Esophagus squamous epithelium (tissue), 4 donors: ENCODE data around the gene KLHDC9.

Experiments
- POLR2A ChIP-seq, 4 donors: fragments of 450-650 bp; IDR thresholded peaks; one replicate each; pipeline ENCODE4 v1.6.1; 2017; ENCODE audit warnings: antibody characterized with exemption in 4 of 4, mild to moderate bottlenecking in 4 of 4, moderate library complexity in 3 of 4
- TF ChIP-seq, protein P1 (sequence below), 6 experiments: fragments of 450-650 bp in 4 of 6; fragments of 200-600 bp in 2 of 6; sonication (generic) in 2 of 6; IDR thresholded peaks; one replicate each; pipeline ENCODE4 v1.5.1; 2016 to 2019; ENCODE audit warnings: antibody characterized with exemption in 6 of 6, mild to moderate bottlenecking in 4 of 6, moderate library complexity in 4 of 6

DNA sequence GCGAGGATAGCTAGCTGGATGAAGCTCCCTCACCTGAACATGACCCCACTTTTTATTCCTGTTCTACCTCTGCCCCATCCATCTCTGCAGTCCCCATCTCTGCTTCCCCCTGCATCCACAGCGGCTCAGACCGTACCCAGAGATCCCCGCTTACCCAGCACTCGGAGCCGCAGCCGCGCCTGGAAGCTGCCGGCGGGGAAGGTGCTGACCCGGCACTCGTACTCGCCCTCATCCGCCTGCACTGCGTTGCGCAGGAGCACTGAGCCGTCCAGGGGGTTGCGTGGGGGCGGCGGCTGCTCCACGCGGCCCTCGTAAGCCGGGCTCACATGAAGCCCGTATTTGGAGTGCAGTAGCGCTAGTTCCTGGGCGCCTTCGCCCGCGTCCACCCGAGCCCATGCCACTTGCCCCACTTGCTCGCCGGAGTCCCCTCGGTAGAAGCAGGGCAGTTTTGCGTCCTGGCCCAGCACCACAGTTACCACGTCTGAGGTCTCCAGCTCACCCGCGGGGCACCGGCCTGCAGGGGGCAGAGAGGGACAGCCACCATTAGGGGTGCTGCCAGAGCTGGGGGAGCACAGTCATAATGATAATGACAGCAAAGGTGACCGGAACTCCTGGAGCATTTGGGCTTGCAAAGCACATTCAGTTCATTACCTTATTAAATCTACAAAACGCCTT, 18.6 kb upstream of the KLHDC9 start:
- TF ChIP-seq, protein P1, sequence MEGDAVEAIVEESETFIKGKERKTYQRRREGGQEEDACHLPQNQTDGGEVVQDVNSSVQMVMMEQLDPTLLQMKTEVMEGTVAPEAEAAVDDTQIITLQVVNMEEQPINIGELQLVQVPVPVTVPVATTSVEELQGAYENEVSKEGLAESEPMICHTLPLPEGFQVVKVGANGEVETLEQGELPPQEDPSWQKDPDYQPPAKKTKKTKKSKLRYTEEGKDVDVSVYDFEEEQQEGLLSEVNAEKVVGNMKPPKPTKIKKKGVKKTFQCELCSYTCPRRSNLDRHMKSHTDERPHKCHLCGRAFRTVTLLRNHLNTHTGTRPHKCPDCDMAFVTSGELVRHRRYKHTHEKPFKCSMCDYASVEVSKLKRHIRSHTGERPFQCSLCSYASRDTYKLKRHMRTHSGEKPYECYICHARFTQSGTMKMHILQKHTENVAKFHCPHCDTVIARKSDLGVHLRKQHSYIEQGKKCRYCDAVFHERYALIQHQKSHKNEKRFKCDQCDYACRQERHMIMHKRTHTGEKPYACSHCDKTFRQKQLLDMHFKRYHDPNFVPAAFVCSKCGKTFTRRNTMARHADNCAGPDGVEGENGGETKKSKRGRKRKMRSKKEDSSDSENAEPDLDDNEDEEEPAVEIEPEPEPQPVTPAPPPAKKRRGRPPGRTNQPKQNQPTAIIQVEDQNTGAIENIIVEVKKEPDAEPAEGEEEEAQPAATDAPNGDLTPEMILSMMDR (IDR thresholded peaks at IDR 0.05) = no peak
- TF ChIP-seq POLR2A (IDR thresholded peaks at IDR 0.05) = no peak
